ENCODE measurements around the gene COX6B1.

Gene COX6B1

GRCh38 chr19:35666251-35666913 lies 18.3 kb downstream of the COX6B1 start, which contains the start of gene UPK1A:
Gene UPK1A (plus strand): TSS chr19:35666517. CDS start chr19:35666813, 296 bp downstream.
- no peak within 1 kb of the TSS for H2AFZ ChIP-seq (ENCODE audit: low read length)
- H4K20me1 ChIP-seq (ENCODE audit: insufficient read depth, low read length): no peaks in the 10 kb centered on the region
- no peaks in the 10 kb centered on the region for H3K36me3 ChIP-seq (replicated peaks; ENCODE audit: insufficient read depth, low read length)
- no peaks in the 10 kb centered on the region for H3K9me2 ChIP-seq (replicated peaks; ENCODE audit: insufficient read depth, low read length)
- no peak within 1 kb of the TSS for H3K27ac ChIP-seq (ENCODE audit: low read length)
- H3K27me3 ChIP-seq (replicated peaks; ENCODE audit: insufficient read depth, low read length): peaks cover 28% of the 10 kb centered on the region
- no peaks in the 10 kb centered on the region for H3F3A ChIP-seq (ENCODE audit: insufficient read depth, low read length)
- H3K4me2 ChIP-seq (ENCODE audit: low read depth, low read length): no peak within 1 kb of the TSS
- H3K4me1 ChIP-seq (ENCODE audit: low read length): no peaks in the 10 kb centered on the region
- DNase-seq: no peak
- H3K79me2 ChIP-seq (ENCODE audit: low read length): no peaks in the 10 kb centered on the region
- no peaks in the 10 kb centered on the region for H3K9me3 ChIP-seq (replicated peaks; ENCODE audit: insufficient read depth, low read length)
- H3K9ac ChIP-seq (ENCODE audit: low read length): no peak within 1 kb of the TSS
- TF ChIP-seq EZH2phosphoT487 (IDR thresholded peaks at IDR 0.05; ENCODE audit: low read length) (no peak), EZH2 (optimal IDR thresholded peaks at IDR 0.05; ENCODE audit: low read depth, low read length) (no peak)
- TF ChIP-seq, protein P1, sequence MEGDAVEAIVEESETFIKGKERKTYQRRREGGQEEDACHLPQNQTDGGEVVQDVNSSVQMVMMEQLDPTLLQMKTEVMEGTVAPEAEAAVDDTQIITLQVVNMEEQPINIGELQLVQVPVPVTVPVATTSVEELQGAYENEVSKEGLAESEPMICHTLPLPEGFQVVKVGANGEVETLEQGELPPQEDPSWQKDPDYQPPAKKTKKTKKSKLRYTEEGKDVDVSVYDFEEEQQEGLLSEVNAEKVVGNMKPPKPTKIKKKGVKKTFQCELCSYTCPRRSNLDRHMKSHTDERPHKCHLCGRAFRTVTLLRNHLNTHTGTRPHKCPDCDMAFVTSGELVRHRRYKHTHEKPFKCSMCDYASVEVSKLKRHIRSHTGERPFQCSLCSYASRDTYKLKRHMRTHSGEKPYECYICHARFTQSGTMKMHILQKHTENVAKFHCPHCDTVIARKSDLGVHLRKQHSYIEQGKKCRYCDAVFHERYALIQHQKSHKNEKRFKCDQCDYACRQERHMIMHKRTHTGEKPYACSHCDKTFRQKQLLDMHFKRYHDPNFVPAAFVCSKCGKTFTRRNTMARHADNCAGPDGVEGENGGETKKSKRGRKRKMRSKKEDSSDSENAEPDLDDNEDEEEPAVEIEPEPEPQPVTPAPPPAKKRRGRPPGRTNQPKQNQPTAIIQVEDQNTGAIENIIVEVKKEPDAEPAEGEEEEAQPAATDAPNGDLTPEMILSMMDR (IDR thresholded peaks at IDR 0.05; ENCODE audit: low read length): no peak
- H3K4me3 ChIP-seq (ENCODE audit: low read length): no peak within 1 kb of the TSS

- H3K9me2 ChIP-seq (replicated peaks; ENCODE audit: insufficient read depth, low read length): no peaks in the 10 kb centered on the region
- no peak for DNase-seq
- H3K9ac ChIP-seq (ENCODE audit: low read length): no peak overlapping the region
Measured at GRCh38 chr19:35669566-35669965, 21.4 kb downstream of the COX6B1 start.

GRCh38 chr19:35669974-35670373 lies 21.9 kb downstream of the COX6B1 start:
- TF ChIP-seq EZH2 (optimal IDR thresholded peaks at IDR 0.05; ENCODE audit: low read depth, low read length) (no peak), EZH2phosphoT487 (IDR thresholded peaks at IDR 0.05; ENCODE audit: low read length) (no peak)
- TF ChIP-seq, protein P1 (IDR thresholded peaks at IDR 0.05; ENCODE audit: low read length): no peak
- H3K9me3 ChIP-seq (replicated peaks; ENCODE audit: insufficient read depth, low read length): no peaks in the 10 kb centered on the region
- H3K9ac ChIP-seq (ENCODE audit: low read length): no peak overlapping the region
- no peak for DNase-seq
- H3K4me1 ChIP-seq (ENCODE audit: low read length): no peaks in the 10 kb centered on the region
- no peaks in the 10 kb centered on the region for H3K79me2 ChIP-seq (ENCODE audit: low read length)
- no peak overlapping the region for H2AFZ ChIP-seq (ENCODE audit: low read length)
- no peaks in the 10 kb centered on the region for H3K36me3 ChIP-seq (replicated peaks; ENCODE audit: insufficient read depth, low read length)
- H3F3A ChIP-seq (ENCODE audit: insufficient read depth, low read length): no peaks in the 10 kb centered on the region
- H4K20me1 ChIP-seq (ENCODE audit: insufficient read depth, low read length): no peaks in the 10 kb centered on the region
- no peak overlapping the region for H3K4me2 ChIP-seq (ENCODE audit: low read depth, low read length)
- no peaks in the 10 kb centered on the region for H3K9me2 ChIP-seq (replicated peaks; ENCODE audit: insufficient read depth, low read length)
- peaks cover 51% of the 10 kb centered on the region for H3K27me3 ChIP-seq (replicated peaks; ENCODE audit: insufficient read depth, low read length)
- H3K27ac ChIP-seq (ENCODE audit: low read length): no peak overlapping the region
- no peak overlapping the region for H3K4me3 ChIP-seq (ENCODE audit: low read length)

More at GRCh38 chr19:35669566-35669965, 21.4 kb downstream of the COX6B1 start:
- Histone ChIP-seq H3K4me2 (ENCODE audit: low read depth, low read length) (no peak overlapping the region), H2AFZ (ENCODE audit: low read length) (no peak overlapping the region), H3F3A (ENCODE audit: insufficient read depth, low read length) (no peaks in the 10 kb centered on the region), H3K4me3 (ENCODE audit: low read length) (no peak overlapping the region), H3K9me3 (replicated peaks; ENCODE audit: insufficient read depth, low read length) (no peaks in the 10 kb centered on the region), H3K27ac (ENCODE audit: low read length) (no peak overlapping the region), H4K20me1 (ENCODE audit: insufficient read depth, low read length) (no peaks in the 10 kb centered on the region), H3K27me3 (replicated peaks; ENCODE audit: insufficient read depth, low read length) (peaks cover 47% of the 10 kb centered on the region), H3K36me3 (replicated peaks; ENCODE audit: insufficient read depth, low read length) (no peaks in the 10 kb centered on the region), H3K4me1 (ENCODE audit: low read length) (no peaks in the 10 kb centered on the region), H3K79me2 (ENCODE audit: low read length) (no peaks in the 10 kb centered on the region)
- TF ChIP-seq, protein P1 (IDR thresholded peaks at IDR 0.05; ENCODE audit: low read length): no peak
- no peak for TF ChIP-seq EZH2 (optimal IDR thresholded peaks at IDR 0.05; ENCODE audit: low read depth, low read length)
